Measurements from ENCODE around the gene SNCAIP. TPM values are rescaled to one million over a fixed set of nuclear protein-coding genes. Genes with fewer than 3 reads are reported as not detected.

The SNCAIP gene
- total RNA-seq, 2 donors from 2014 or later = 5.1 to 8.2 TPM

GRCh38 chr5:122471752-122472061 lies 159.7 kb downstream of the SNCAIP start:
- H3K9me3 ChIP-seq = no peaks in the 10 kb centered on the region
- H3K36me3 ChIP-seq = no peaks in the 10 kb centered on the region
- no peak overlapping the region for H3K4me3 ChIP-seq
- DNase-seq (ENCODE audit: low spot score) = no peak
- H3K27me3 ChIP-seq (replicated peaks; ENCODE audit: insufficient read depth) = no peaks in the 10 kb centered on the region
- no peak overlapping the region for H3K27ac ChIP-seq
- no peaks in the 10 kb centered on the region for H3K4me1 ChIP-seq (replicated peaks)
- 85% methylated on average over 5 of the region's 5 CpGs for WGBS
- TF ChIP-seq CTCF (IDR thresholded peaks at IDR 0.05) = no peak
- TF ChIP-seq POLR2AphosphoS5 (IDR thresholded peaks at IDR 0.05) = no peak
- intact Hi-C loops (cut with DNase I) = no loop called here

- no peaks in the 10 kb centered on the region for H3K9me3 ChIP-seq
- intact Hi-C loops (cut with DNase I) = no loop called here
- no peak for DNase-seq (ENCODE audit: low spot score)
- H3K27me3 ChIP-seq (replicated peaks; ENCODE audit: insufficient read depth) = no peaks in the 10 kb centered on the region
- no peak for TF ChIP-seq POLR2A (IDR thresholded peaks at IDR 0.05)
- no peak for TF ChIP-seq CTCF (IDR thresholded peaks at IDR 0.05)
- no peaks in the 10 kb centered on the region for H3K36me3 ChIP-seq
- H3K4me1 ChIP-seq (replicated peaks) = no peaks in the 10 kb centered on the region
- no peak overlapping the region for H3K4me3 ChIP-seq
- H3K27ac ChIP-seq = no peak overlapping the region
- WGBS = 81% methylated on average over 5 of the region's 5 CpGs
These were observed 161.3 kb downstream of the SNCAIP start for GRCh38 chr5:122473138-122473843.

- H3K27ac ChIP-seq = no peak overlapping the region
- no peaks in the 10 kb centered on the region for H3K36me3 ChIP-seq
- no peaks in the 10 kb centered on the region for H3K27me3 ChIP-seq (replicated peaks; ENCODE audit: insufficient read depth)
- intact Hi-C loops (cut with DNase I) = no loop called here
- H3K9me3 ChIP-seq = no peaks in the 10 kb centered on the region
- H3K4me1 ChIP-seq (replicated peaks) = no peaks in the 10 kb centered on the region
- no peak overlapping the region for H3K4me3 ChIP-seq
- DNase-seq (ENCODE audit: low spot score) = no peak
- 51% methylated on average over 4 of the region's 4 CpGs for WGBS
- TF ChIP-seq POLR2A (IDR thresholded peaks at IDR 0.05) = no peak
- no peak for TF ChIP-seq POLR2AphosphoS5 (IDR thresholded peaks at IDR 0.05)
- no peak for TF ChIP-seq CTCF (IDR thresholded peaks at IDR 0.05)
These were observed 161.9 kb downstream of the SNCAIP start for GRCh38 chr5:122473941-122474340.

GRCh38 chr5:122478741-122479442 lies 166.9 kb downstream of the SNCAIP start:
- 48% methylated on average over 3 of the region's 3 CpGs for WGBS
- Histone ChIP-seq H3K9me3 (no peaks in the 10 kb centered on the region), H3K27ac (peak overlapping the region; percentile 50 to 52), H3K4me1 (replicated peaks) (no peaks in the 10 kb centered on the region), H3K36me3 (no peaks in the 10 kb centered on the region), H3K4me3 (peak overlapping the region in 1 of 2 donors; percentile 18), H3K27me3 (replicated peaks; ENCODE audit: insufficient read depth) (no peaks in the 10 kb centered on the region)
- intact Hi-C loops (cut with DNase I) = no loop called here
- TF ChIP-seq CTCF (IDR thresholded peaks at IDR 0.05) (no peak), POLR2A (IDR thresholded peaks at IDR 0.05) (no peak), POLR2AphosphoS5 (IDR thresholded peaks at IDR 0.05) (peak; percentile 89)
- peak; percentile 68 for DNase-seq (ENCODE audit: low spot score)

- TF ChIP-seq POLR2AphosphoS5 (IDR thresholded peaks at IDR 0.05) (peak; percentile 4), CTCF (IDR thresholded peaks at IDR 0.05) (no peak)
- 21% methylated on average over 1 of the region's 1 CpG for WGBS
- intact Hi-C loops (cut with DNase I) = no loop called here
- H3K4me3 ChIP-seq = no peak overlapping the region
- H3K36me3 ChIP-seq = no peaks in the 10 kb centered on the region
- H3K4me1 ChIP-seq (replicated peaks) = no peaks in the 10 kb centered on the region
- peak overlapping the region; percentile 34 to 50 for H3K27ac ChIP-seq
- H3K27me3 ChIP-seq (replicated peaks; ENCODE audit: insufficient read depth) = no peaks in the 10 kb centered on the region
- DNase-seq (ENCODE audit: low spot score) = no peak
- H3K9me3 ChIP-seq = no peaks in the 10 kb centered on the region
These were observed 168.1 kb downstream of the SNCAIP start for GRCh38 chr5:122480146-122480545.

Measured in prostate gland (tissue), 2 donors.